ENCODE data around the gene C12orf42.

The C12orf42 gene

GRCh38 chr12:103326190-103326589, 169.6 kb downstream of the C12orf42 start:
- DNase-seq (ENCODE audit: insufficient read length, low spot score) = no peak
- FAIRE-seq = no peak
- TF ChIP-seq CTCF (IDR thresholded peaks at IDR 0.05; ENCODE audit: insufficient read depth, missing control alignments) = peak; percentile 29

GRCh38 chr12:103318566-103318965, 177.2 kb downstream of the C12orf42 start:
- TF ChIP-seq CTCF (IDR thresholded peaks at IDR 0.05; ENCODE audit: insufficient read depth, missing control alignments) = no peak
- FAIRE-seq (no peak), DNase-seq (ENCODE audit: insufficient read length, low spot score) (no peak)

- FAIRE-seq (no peak), DNase-seq (ENCODE audit: insufficient read length, low spot score) (no peak)
- no peak for TF ChIP-seq CTCF (IDR thresholded peaks at IDR 0.05; ENCODE audit: insufficient read depth, missing control alignments)
These were observed 178.5 kb downstream of the C12orf42 start for GRCh38 chr12:103317220-103317619.

- no peak for DNase-seq (ENCODE audit: insufficient read length, low spot score)
- no peak for TF ChIP-seq CTCF (IDR thresholded peaks at IDR 0.05; ENCODE audit: insufficient read depth, missing control alignments)
- FAIRE-seq = no peak
These were observed 181.0 kb downstream of the C12orf42 start for GRCh38 chr12:103314786-103315185.

GRCh38 chr12:103313894-103314293, 181.9 kb downstream of the C12orf42 start:
- no peak for FAIRE-seq
- no peak for TF ChIP-seq CTCF (IDR thresholded peaks at IDR 0.05; ENCODE audit: insufficient read depth, missing control alignments)
- DNase-seq (ENCODE audit: insufficient read length, low spot score) = no peak

GRCh38 chr12:103312742-103313354, 182.9 kb downstream of the C12orf42 start:
- no peak for DNase-seq (ENCODE audit: insufficient read length, low spot score)
- no peak for TF ChIP-seq CTCF (IDR thresholded peaks at IDR 0.05; ENCODE audit: insufficient read depth, missing control alignments)
- FAIRE-seq = no peak

GRCh38 chr12:103310546-103311270, 185.1 kb downstream of the C12orf42 start:
- FAIRE-seq = no peak
- no peak for DNase-seq (ENCODE audit: insufficient read length, low spot score)
- TF ChIP-seq CTCF (IDR thresholded peaks at IDR 0.05; ENCODE audit: insufficient read depth, missing control alignments) = no peak
